ENCODE data around the gene SMYD1.

SMYD1 gene

DNA sequence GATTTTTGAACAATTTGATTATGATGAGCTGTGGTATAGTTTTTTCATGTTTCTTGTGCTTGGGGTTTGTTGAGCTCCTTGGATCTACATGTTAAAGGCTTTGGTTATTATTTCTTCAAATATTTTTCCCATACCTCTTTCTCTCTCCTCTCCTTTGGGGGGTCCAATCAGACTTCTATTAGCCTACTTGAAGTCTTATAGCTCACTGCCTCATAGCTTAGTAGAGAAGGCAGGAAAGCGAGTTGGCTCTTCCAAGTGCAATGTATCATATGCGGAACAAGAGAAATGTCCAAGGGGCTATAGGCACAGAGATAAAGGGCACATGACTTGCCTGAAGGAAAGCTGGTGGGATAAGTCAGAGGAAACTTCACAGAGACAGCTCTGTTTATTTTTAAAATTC is 74.3 kb downstream of the SMYD1 start:
- no peak for DNase-seq (ENCODE audit: low read depth in 3 of 3)

- no peak for DNase-seq (ENCODE audit: low read depth in 3 of 3)
These were observed 76.6 kb downstream of the SMYD1 start for GRCh38 chr2:88144271-88144670.

DNA sequence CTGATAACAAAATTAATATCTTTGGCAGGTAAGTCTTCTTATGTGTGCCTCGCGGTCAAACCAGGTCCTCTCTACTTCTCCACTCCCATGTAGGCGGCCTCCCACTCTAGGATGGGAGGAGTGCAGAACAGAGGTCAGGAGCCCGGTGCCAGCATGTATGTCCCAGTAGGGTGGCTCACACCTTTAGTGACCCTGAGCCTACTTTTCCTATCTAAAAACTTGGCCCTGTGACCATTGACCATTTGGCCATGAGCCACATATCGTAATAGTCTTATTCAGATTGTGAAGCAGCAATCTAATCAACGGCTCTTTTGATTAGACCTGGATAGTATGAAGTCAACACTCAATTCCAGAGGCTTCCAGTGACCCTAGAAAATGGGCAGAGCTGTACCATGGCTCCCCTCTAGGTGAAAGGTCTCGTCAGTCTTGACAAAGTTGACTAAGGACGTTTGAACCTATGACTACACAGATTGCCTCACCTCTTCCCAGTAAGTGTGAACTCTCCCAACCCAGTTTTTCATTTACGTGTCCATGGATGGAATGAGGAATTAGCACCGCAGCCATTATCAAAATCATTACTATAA is 77.4 kb downstream of the SMYD1 start:
- DNase-seq (ENCODE audit: low read depth in 3 of 3): no peak

DNA sequence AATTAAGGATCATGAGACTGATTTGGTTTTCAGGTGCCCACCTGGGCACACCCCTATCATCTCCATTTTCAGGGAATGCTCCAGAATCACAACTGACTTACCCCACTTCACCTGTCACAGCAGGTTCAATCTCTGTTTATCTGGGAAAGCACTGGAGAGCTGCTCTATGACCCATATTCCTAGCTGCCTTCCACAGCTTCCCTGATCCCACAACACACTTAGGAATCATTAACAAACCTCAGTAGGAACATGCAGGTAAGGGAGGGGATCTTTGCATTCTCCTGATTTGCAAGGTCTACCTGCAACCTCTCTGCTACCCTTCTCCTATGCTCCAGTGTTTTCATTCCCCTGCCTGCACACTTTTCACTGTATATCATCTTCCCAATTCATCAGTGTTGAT is 79.0 kb downstream of the SMYD1 start:
- DNase-seq (ENCODE audit: low read depth in 3 of 3): no peak

GRCh38 chr2:88147145-88147544 is 79.5 kb downstream of the SMYD1 start:
- DNase-seq (ENCODE audit: low read depth in 3 of 3): no peak

- no peak for DNase-seq (ENCODE audit: low read depth in 3 of 3)
These were observed 81.4 kb downstream of the SMYD1 start for GRCh38 chr2:88148929-88149438.

GRCh38 chr2:88159481-88159880 is 91.9 kb downstream of the SMYD1 start:
- DNase-seq (ENCODE audit: low read depth in 3 of 3): no peak

DNA sequence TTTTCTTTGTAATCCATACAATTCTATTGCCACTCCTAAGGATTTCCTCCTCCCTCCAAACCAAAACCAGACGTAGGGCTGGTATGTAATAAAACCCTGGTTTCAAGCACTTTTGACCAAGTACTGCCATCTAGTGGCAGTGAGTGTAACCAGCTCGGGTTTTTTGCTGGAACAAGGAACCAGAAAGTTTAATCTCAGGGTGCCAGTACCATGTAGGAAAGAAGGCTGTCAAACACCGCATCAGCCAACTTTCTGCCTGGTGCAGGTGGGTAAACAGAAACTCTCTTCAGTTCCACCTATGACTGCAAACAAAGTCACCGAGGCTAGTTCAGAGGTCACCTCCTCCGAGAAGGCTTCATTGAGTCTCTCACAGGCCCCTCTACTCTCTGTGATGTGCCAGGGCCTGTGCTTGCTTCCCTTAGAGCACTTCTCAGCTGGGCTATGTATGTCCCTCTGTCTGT is 92.4 kb downstream of the SMYD1 start:
- DNase-seq (ENCODE audit: low read depth in 3 of 3): peak; percentile 14 to 55 (median 38)

- no peak for DNase-seq (ENCODE audit: low read depth in 3 of 3)
These were observed 92.9 kb downstream of the SMYD1 start for GRCh38 chr2:88160517-88160916.

DNA sequence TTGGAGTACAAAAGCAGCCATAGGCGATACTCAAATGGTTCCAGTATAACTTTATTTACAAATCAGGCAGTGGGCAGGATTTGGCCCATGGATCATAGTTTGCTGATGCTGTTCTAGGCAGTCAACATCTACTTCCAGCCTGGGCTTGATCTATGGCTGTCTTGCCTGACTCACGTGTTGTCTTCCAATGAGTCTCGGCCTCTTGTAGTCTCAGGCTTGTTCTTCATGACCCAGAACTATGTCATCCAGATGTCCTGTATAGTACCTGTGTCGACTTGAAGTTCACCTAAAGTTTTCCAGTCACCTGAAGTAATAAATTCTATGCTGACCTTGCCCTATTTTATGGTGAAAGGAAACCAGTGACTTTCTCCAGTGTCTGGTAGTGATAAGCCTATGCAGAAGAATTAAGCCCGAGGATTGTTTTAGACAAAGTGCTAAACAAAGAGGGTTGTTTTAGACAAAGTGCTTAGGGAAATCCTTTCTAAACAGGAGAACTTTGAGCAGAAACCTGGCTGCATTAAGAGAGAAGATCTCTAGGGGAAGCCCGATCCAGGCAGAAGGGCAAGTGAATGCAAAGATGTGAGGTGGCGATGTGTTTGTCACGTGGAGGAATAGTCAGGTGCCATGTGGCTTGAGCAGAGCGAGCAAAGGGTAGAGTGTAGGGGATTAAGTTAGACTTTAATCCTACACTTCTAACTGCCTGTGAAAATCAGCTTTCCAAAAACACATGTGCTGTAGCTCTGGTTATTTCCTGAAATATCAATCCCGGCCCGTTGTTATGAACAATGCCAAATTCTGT is 94.0 kb downstream of the SMYD1 start:
- no peak for DNase-seq (ENCODE audit: low read depth in 3 of 3)

Data from stimulated activated CD4-positive, alpha-beta T cell treated with anti-CD3 and anti-CD28 coated beads, TNF-alpha, amount 100 ng/mL, for 24 hours (primary cell).